ENCODE data around the gene FRMD6.
A peak's percentile ranks its signal among the peaks of the same experiment; 100 is the strongest.

Gene FRMD6

DNA sequence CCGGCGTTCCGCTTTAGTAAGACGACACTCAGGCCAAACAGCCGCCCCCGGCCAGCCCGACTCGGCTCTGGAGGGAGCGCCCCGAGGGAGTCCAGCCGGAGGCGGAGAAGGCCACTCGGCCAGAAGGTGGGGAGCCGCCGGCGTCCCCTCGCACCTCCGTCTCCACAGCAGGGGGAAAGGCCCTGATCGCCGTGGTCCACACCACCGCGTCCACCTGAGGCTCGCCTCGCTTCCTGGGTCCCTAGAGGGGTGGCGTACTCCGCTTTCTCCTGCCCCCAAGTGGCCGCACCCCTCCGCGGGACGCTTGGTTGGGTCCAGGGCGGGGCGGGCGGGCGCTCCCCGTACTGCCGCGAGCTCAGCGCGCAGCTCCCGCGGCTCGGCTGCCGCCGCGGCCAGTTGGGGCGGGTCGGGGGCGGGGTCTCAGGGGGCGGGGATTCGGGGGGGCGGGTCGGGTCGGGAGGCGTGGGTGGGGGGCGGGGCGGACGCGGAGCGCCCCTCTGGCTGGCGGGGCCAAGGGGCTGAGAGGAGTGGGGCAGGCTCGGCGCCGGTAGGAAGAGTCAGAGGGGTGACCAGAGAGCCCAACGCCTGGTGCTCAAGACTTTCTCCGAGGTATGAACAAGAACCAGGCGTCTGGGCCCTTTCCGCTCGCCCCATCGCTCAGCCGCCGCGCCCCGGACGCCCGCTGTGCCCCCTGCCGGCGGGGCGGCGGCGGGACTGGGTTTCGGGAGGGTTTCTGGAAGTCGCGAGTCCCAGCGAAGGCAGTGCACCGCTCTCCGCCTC is at the start of gene FRMD6:
Gene FRMD6 (plus strand): TSS at position 523 of the 780 bp plus-strand sequence. CDS start 37,927 bp downstream, outside the sequence.
- H3K36me3 Mint-ChIP-seq, result no peaks in the 10 kb centered on the region
- no peak within 1 kb of the TSS for H3K27ac Mint-ChIP-seq
- peak; percentile 77 for ATAC-seq (ENCODE audit: low read depth)
- peak within 1 kb of the TSS; percentile 81 for H3K4me3 Mint-ChIP-seq
- no peaks in the 10 kb centered on the region for H3K4me1 Mint-ChIP-seq
- peak; percentile 68 to 78 for DNase-seq (ENCODE audit: low spot score in 2 of 2)
- no peaks in the 10 kb centered on the region for H3K9me3 Mint-ChIP-seq
- H3K27me3 Mint-ChIP-seq, result peaks cover 8% of the 10 kb centered on the region

DNA sequence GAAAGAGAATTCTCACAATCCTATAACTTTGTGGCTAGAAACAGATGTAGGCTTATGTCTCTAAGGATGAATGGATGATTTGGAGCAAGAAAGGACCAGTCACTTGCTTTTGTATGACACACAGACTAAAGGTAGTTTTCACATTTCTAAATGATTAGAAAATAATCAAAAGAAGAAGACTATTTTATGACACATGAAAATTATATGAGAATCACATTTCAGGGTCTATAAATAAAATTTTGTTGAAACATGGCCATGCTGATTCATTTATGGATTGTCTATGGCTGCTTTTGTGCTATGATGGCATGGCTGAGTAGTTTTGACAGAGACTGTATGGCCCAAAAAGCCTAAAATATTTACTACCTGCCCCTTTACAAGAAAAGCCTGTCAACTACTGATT is 49.4 kb upstream of the FRMD6 start:
- Mint-ChIP-seq H3K4me1 (no peaks in the 10 kb centered on the region), H3K36me3 (no peaks in the 10 kb centered on the region), H3K27me3 (peaks cover 4% of the 10 kb centered on the region), H3K4me3 (no peak overlapping the region), H3K9me3 (no peaks in the 10 kb centered on the region), H3K27ac (no peak overlapping the region)
- DNase-seq (ENCODE audit: low spot score in 2 of 2), result no peak
- no peak for ATAC-seq (ENCODE audit: low read depth)

DNA sequence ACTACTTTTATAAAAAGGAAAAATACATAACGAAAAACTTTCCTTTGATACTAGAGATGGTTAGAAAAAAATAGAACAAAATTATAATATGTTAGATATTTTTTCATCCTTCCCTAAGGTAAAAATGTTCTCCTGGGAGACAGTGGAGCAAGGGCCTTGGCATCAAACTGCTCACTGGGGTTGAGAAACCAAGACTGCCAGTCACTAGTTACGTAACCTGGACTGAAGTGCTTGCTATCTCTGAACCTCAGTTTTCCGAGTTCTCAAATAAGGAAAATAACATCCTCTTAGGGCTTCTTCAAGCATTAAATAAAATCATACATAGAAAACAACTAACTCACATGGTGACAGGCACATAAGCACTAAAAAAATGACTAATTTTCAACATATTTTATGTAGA is 48.2 kb upstream of the FRMD6 start:
- no peak for ATAC-seq (ENCODE audit: low read depth)
- no peak overlapping the region for H3K4me3 Mint-ChIP-seq
- H3K27ac Mint-ChIP-seq, result no peak overlapping the region
- H3K27me3 Mint-ChIP-seq, result peaks cover 5% of the 10 kb centered on the region
- DNase-seq (ENCODE audit: low spot score in 2 of 2), result no peak
- no peaks in the 10 kb centered on the region for H3K9me3 Mint-ChIP-seq
- H3K36me3 Mint-ChIP-seq, result no peaks in the 10 kb centered on the region
- H3K4me1 Mint-ChIP-seq, result no peaks in the 10 kb centered on the region

DNA sequence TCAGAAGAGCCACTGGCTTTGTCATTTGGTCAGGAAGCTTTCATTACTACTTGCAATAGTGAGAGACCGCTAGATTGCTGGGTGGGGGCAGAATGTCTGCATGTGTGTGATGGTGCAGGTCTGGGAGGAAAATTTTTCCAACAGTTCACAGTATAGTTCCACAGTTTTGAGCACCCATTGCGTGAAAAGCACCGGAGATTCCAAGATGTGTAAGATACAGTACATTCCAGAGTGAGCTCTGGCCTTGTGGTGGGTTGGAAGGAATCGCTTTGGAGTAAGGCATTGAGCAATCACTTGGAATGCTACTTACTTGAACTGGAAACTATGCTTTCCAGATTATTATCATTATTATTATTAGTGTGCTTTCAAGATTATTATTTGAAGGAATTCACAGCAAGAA is 47.6 kb upstream of the FRMD6 start:
- Mint-ChIP-seq H3K4me3 (no peak overlapping the region), H3K36me3 (no peaks in the 10 kb centered on the region), H3K27me3 (peaks cover 7% of the 10 kb centered on the region), H3K9me3 (no peaks in the 10 kb centered on the region), H3K27ac (no peak overlapping the region), H3K4me1 (no peaks in the 10 kb centered on the region)
- no peak for ATAC-seq (ENCODE audit: low read depth)
- DNase-seq (ENCODE audit: low spot score in 2 of 2), result no peak

DNA sequence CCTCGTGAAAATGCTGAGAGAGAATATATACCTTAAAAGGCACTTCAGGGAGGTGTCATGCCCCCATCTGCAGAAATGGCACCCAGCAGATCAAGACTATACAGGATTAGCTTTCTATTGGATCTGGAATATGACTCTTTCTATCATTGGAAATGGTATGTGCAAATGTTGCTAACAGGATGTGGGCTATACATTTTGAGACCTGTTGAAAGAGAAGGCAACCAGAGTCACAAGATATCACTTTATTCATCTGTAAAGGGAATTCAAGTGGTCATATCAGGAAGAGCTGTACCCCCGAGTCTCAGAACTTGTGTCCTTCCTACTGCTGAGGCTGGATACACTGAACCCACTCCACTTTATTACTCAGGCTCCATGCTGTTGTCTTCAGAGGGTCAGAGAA is 46.1 kb upstream of the FRMD6 start:
- no peak for DNase-seq (ENCODE audit: low spot score in 2 of 2)
- peaks cover 11% of the 10 kb centered on the region for H3K27me3 Mint-ChIP-seq
- no peak overlapping the region for H3K27ac Mint-ChIP-seq
- H3K4me3 Mint-ChIP-seq, result no peak overlapping the region
- no peaks in the 10 kb centered on the region for H3K36me3 Mint-ChIP-seq
- ATAC-seq (ENCODE audit: low read depth), result no peak
- no peaks in the 10 kb centered on the region for H3K4me1 Mint-ChIP-seq
- H3K9me3 Mint-ChIP-seq, result no peaks in the 10 kb centered on the region

DNA sequence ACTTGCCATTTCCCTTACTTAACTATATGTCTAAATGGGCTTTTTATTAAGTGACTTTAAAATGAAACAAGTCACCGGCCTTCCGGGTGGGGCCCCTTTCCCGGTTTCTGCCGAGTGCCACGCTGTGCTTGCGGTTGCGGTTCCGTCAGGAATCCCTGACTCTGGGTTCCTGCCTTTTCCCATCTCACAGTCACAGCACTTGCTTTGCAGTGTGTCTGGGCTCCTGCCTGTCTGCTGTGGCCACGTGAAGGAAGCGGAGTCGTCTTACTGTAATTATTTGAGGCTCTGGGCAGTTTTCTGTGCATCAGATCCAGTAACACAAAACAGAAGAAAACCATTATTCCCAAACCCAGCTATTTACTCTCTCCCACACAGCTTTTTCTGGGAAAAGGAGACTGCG is 44.0 kb upstream of the FRMD6 start:
- Mint-ChIP-seq H3K36me3 (no peaks in the 10 kb centered on the region), H3K27me3 (peaks cover 11% of the 10 kb centered on the region), H3K27ac (no peak overlapping the region), H3K4me3 (no peak overlapping the region), H3K4me1 (no peaks in the 10 kb centered on the region), H3K9me3 (no peaks in the 10 kb centered on the region)
- no peak for DNase-seq (ENCODE audit: low spot score in 2 of 2)
- no peak for ATAC-seq (ENCODE audit: low read depth)

DNA sequence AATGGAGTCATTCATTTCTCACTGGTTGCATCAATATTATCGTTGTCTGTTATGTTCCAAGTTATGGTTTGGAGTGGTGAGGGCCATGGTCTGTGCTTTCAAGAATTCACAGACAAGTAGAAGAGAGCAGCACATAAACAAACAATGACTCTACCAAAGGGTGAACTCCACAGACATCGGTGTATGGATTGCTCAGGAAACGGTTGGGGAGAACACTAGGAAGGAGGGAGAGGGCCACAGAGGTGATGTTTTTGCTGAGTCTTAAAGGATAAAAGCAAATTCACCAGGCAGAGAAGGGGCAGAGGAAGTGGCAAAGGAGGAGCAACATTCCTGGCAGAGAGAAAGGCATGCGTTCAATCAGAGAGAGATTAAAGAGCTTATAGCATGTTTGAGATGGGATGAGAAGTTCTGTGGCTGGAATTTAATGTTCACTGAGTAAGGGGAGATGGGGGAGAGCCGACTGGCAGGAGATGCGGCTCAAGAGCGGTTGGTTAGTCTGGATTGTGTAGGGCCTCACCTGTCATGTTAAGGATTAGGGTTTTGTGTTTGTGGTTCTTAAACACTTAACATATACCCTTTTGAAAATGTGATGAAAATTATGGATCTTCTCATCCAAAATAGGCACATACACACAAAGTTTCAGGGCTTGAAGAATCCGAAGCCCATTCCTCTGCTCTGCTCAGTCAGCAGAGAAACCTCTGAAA is 42.3 kb upstream of the FRMD6 start:
- no peak overlapping the region for H3K4me3 Mint-ChIP-seq
- H3K9me3 Mint-ChIP-seq, result no peaks in the 10 kb centered on the region
- H3K27ac Mint-ChIP-seq, result no peak overlapping the region
- DNase-seq (ENCODE audit: low spot score in 2 of 2), result no peak
- no peak for ATAC-seq (ENCODE audit: low read depth)
- no peaks in the 10 kb centered on the region for H3K4me1 Mint-ChIP-seq
- H3K27me3 Mint-ChIP-seq, result peaks cover 19% of the 10 kb centered on the region
- H3K36me3 Mint-ChIP-seq, result no peaks in the 10 kb centered on the region

DNA sequence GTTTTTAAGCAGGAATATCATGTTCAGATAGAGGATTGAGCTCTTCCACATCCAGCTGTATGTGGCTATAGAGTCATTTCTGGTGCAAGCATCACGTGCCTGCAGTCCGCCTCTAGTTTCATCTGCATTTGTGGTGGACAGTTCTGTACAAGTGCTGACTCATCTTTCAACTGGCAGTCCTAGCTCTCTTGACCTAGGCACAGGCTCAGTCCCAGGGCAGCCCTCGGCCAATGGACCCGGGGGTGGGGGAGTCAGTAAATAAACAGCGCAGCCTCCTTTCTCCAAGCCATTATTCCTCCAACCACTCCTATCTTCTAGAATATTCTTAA is 41.8 kb upstream of the FRMD6 start:
- Mint-ChIP-seq H3K36me3 (no peaks in the 10 kb centered on the region), H3K4me3 (no peak overlapping the region), H3K27me3 (peaks cover 19% of the 10 kb centered on the region), H3K4me1 (no peaks in the 10 kb centered on the region), H3K27ac (no peak overlapping the region), H3K9me3 (no peaks in the 10 kb centered on the region)
- ATAC-seq (ENCODE audit: low read depth) (no peak), DNase-seq (ENCODE audit: low spot score in 2 of 2) (no peak)

DNA sequence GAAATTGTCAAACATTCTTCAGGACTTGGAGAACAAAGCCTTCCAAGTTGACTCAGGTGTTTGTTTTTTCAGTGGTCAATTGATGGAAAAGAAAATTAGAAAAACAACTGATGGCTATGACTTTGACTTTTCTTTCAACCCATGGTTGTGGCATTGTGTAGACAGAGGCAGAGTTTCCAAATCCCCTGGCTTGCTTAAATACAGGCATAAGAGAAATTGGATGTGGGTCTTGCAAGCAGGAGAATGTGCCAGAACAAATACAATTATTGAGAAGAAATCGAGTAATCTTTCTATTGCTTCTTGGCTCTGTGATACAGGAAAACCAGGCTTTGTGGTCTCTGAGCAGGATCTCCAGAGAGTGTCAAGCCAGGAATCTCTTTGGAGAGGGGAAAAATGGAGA is 40.9 kb upstream of the FRMD6 start:
- DNase-seq (ENCODE audit: low spot score in 2 of 2) (no peak), ATAC-seq (ENCODE audit: low read depth) (no peak)
- no peak overlapping the region for H3K27ac Mint-ChIP-seq
- H3K36me3 Mint-ChIP-seq, result no peaks in the 10 kb centered on the region
- H3K4me1 Mint-ChIP-seq, result no peaks in the 10 kb centered on the region
- no peak overlapping the region for H3K4me3 Mint-ChIP-seq
- H3K9me3 Mint-ChIP-seq, result no peaks in the 10 kb centered on the region
- H3K27me3 Mint-ChIP-seq, result peaks cover 21% of the 10 kb centered on the region

DNA sequence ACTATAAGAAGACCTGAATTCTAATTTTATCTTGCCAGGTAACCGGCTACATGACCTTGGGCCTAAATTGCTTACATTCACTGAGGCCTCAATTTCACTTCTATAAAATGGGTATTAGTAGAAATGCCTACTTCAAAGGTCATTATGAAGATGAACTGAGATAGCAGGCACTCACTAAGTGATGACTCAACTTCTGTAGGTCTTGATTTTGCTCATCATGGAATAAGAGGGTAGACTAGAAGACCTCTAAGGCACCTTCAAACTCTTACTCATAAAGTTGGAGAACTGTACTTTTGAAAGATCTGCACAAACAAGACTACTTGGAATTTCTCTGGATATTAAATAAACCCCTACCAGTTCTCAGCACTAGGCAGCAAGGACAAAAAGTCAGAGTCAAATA is 39.3 kb upstream of the FRMD6 start:
- no peaks in the 10 kb centered on the region for H3K4me1 Mint-ChIP-seq
- no peak overlapping the region for H3K4me3 Mint-ChIP-seq
- no peaks in the 10 kb centered on the region for H3K36me3 Mint-ChIP-seq
- no peak overlapping the region for H3K27ac Mint-ChIP-seq
- H3K9me3 Mint-ChIP-seq, result no peaks in the 10 kb centered on the region
- H3K27me3 Mint-ChIP-seq, result peaks cover 24% of the 10 kb centered on the region
- ATAC-seq (ENCODE audit: low read depth) (no peak), DNase-seq (ENCODE audit: low spot score in 2 of 2) (no peak)

DNA sequence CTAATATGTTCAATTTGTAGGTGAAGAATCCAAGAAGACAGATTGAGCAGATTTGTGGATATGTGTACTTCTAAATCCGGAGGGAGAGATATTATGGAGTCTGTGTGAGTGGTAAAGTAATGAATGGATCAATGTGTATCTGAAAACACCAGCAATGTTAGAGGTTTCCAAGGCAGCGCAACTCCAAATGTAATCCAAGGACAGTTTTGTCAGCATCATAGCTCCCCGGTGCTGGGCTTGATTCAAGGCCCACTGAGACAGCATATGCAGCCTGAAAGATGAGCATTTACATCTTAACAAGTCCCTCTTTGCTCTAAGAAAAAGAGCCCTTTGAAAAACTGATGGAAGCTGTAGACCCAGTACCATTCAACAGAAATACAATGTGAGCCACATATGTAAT is 38.3 kb upstream of the FRMD6 start:
- Mint-ChIP-seq H3K27me3 (peaks cover 25% of the 10 kb centered on the region), H3K36me3 (no peaks in the 10 kb centered on the region), H3K4me1 (no peaks in the 10 kb centered on the region), H3K4me3 (no peak overlapping the region), H3K9me3 (no peaks in the 10 kb centered on the region), H3K27ac (no peak overlapping the region)
- no peak for ATAC-seq (ENCODE audit: low read depth)
- no peak for DNase-seq (ENCODE audit: low spot score in 2 of 2)

DNA sequence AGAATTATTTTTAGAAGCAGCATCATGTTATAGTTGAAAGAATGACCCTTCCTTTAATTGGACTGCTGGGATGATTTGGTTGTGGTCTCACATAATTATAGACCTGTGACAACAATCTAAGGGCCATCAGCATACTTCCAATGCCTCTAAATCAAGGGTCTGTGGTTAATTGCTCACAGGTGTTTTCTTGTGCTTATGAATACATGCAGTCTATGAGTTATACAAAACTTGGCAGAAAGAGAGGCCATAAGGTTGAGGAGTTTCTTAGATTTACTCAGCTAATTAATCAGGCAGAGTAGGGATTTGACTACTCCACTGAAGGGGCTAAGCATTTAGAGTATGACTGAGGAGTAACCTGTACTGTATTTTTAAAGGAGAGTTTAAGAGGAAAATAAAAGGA is 37.0 kb upstream of the FRMD6 start:
- Mint-ChIP-seq H3K4me1 (no peaks in the 10 kb centered on the region), H3K27ac (no peak overlapping the region), H3K4me3 (no peak overlapping the region), H3K27me3 (peaks cover 18% of the 10 kb centered on the region), H3K9me3 (no peaks in the 10 kb centered on the region), H3K36me3 (no peaks in the 10 kb centered on the region)
- DNase-seq (ENCODE audit: low spot score in 2 of 2) (no peak), ATAC-seq (ENCODE audit: low read depth) (no peak)

DNA sequence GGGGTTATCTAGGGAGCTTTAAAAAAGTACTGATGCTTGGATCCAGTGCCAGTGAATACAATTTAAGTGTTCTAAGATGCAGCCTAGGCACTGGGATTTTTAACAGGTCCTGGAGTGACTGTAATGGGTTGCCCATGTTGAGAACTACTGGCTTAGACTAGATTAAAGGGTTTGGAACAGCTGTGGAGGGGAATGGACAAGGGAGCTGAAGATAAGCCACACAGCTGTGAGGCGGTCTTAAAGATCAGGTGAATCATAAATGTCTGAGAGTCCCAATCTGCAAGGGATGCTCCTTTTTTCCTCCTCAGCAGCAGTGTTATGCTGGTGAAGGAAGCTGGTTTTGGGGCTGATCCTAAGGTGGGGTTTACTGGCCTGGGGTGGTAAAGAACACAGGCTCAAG is 35.5 kb upstream of the FRMD6 start:
- Mint-ChIP-seq H3K9me3 (no peaks in the 10 kb centered on the region), H3K27ac (no peak overlapping the region), H3K27me3 (peaks cover 18% of the 10 kb centered on the region), H3K4me1 (no peaks in the 10 kb centered on the region), H3K36me3 (no peaks in the 10 kb centered on the region), H3K4me3 (no peak overlapping the region)
- ATAC-seq (ENCODE audit: low read depth), result no peak
- DNase-seq (ENCODE audit: low spot score in 2 of 2), result no peak

DNA sequence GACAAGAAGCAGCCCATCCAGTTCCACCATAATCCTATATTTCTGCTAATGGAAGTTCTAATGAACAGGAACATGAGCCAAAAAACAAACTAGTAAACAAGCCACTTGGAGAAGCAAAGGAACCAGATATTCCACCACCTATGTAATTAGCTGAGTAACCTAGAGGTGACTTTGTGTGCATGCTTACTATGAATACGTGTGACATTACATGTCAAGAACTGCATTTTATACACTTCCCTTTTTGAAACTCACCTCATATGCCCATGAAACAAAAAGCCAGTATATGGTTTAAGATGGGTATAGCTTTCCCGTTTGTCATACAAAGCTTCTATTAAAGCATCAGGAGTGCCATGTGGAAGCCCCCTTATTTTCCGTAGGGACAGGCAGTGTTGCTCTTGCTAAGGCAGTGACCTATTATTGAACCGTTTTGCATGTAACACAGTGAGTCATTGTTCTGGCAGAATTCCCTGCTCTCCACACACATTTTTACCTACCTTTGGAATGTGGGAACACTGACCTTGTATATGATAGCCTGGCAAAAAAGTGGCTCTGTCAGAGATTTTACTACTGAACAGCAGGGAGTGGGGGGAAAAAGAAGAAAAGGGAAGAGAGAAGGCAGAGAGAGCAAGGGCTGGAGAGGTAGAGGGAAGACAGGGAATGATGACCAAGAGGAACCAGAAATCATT is 34.8 kb upstream of the FRMD6 start:
- H3K36me3 Mint-ChIP-seq, result no peaks in the 10 kb centered on the region
- DNase-seq (ENCODE audit: low spot score in 2 of 2), result no peak
- H3K4me3 Mint-ChIP-seq, result no peak overlapping the region
- H3K9me3 Mint-ChIP-seq, result no peaks in the 10 kb centered on the region
- H3K27me3 Mint-ChIP-seq, result peaks cover 18% of the 10 kb centered on the region
- ATAC-seq (ENCODE audit: low read depth), result no peak
- no peak overlapping the region for H3K27ac Mint-ChIP-seq
- H3K4me1 Mint-ChIP-seq, result no peaks in the 10 kb centered on the region
